ENCODE results near the gene ETV6. TPM values are rescaled to one million over a fixed set of nuclear protein-coding genes. Genes with fewer than 3 reads are reported as not detected.

ETV6 gene
- total and polyA plus RNA-seq, 2 of the 8 experiments (the other 6 are each of a cell fraction or from before 2014, with no cell fraction given) = 5.5 to 23.9 TPM

DNA sequence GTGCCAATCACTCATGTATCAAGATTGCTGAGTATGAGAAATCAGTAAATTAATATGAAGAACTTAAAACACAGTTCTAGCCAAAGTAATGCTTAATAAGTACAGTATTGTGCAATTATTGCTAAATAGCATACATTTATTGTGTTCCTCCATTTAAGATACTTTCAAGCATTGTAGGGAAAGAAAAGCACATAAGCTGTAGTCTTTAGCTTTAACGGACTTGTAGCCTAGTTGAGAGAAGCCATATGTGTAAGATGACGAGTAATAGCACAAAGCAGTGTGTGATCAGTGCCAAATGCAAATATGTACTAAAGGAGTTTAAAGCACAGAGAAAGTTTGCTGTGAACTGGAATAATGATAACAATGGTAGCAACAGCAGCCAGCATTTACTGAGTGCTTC, 38.1 kb downstream of the ETV6 start:
- Histone ChIP-seq H4K5ac (ENCODE audit: insufficient read length, low read depth, low read length) (no peak overlapping the region), H2AFZ (ENCODE audit: low read length) (no peak overlapping the region), H3K4me2 (ENCODE audit: insufficient read depth in 1 of 2, low read depth in 2 of 2, low read length in 2 of 2) (no peak overlapping the region), H3K4me1 (replicated peaks in 1 of 4; ENCODE audit: control insufficient read depth in 3 of 4, insufficient read depth in 4 of 4, low read length in 3 of 4) (peaks cover 0 to 4% (median 1%) of the 10 kb centered on the region in 4 experiments; a peak in 3 of 7 replicates), H4K8ac (ENCODE audit: extremely low read depth, insufficient read depth, low read length) (no peak overlapping the region), H3K56ac (replicated peaks; ENCODE audit: insufficient read length, low read depth, low read length) (no peak overlapping the region), H3K23ac (ENCODE audit: insufficient read length) (no peak overlapping the region), H2BK20ac (ENCODE audit: low read length) (no peak overlapping the region), H3K36me3 (ENCODE audit: control insufficient read depth in 2 of 4, insufficient read depth in 4 of 4, low read length in 3 of 4) (no peaks in the 10 kb centered on the region), H3K27me3 (replicated peaks in 1 of 4; ENCODE audit: control insufficient read depth in 3 of 4, extremely low read depth in 1 of 4, insufficient read depth in 3 of 4, low read length in 3 of 4) (no peaks in the 10 kb centered on the region; a peak in 1 of 7 replicates), H4K20me1 (replicated peaks in 1 of 2; ENCODE audit: control insufficient read depth in 1 of 2, insufficient read depth in 2 of 2, low read length in 2 of 2) (peaks cover 0 to 3% of the 10 kb centered on the region in 2 experiments), H3K23me2 (ENCODE audit: low read depth, low read length) (no peaks in the 10 kb centered on the region), H3K79me1 (ENCODE audit: low read depth, low read length) (no peaks in the 10 kb centered on the region; the same call in 1 of the 2 replicates), H2BK12ac (ENCODE audit: low read depth, low read length) (no peak overlapping the region), H3K9ac (replicated peaks in 1 of 4; ENCODE audit: extremely low read depth in 1 of 4, low read depth in 3 of 4, low read length in 3 of 4) (no peak overlapping the region), H2AK5ac (ENCODE audit: low read depth, low read length) (no peak overlapping the region), H2BK5ac (ENCODE audit: low read depth, low read length) (no peak overlapping the region), H2BK15ac (ENCODE audit: low read length) (no peak overlapping the region), H3K14ac (ENCODE audit: insufficient read length) (no peak overlapping the region), H3K18ac (ENCODE audit: extremely low read depth, low read length) (no peak overlapping the region), H3K79me2 (ENCODE audit: control insufficient read depth in 1 of 2, insufficient read depth in 2 of 2, low read length in 2 of 2) (peaks cover 0 to 11% of the 10 kb centered on the region in 2 experiments; a peak in 2 of 4 replicates), H4K91ac (replicated peaks; ENCODE audit: insufficient read length, low read length) (no peak overlapping the region), H3K4ac (replicated peaks; ENCODE audit: insufficient read length, low read depth, low read length) (no peak overlapping the region), H3K9me3 (ENCODE audit: insufficient read depth in 2 of 2, low read depth in 1 of 2, low read length in 1 of 2) (no peaks in the 10 kb centered on the region), H2BK120ac (replicated peaks; ENCODE audit: low read depth, low read length) (no peak overlapping the region), H3K4me3 (ENCODE audit: extremely low read depth in 1 of 4, insufficient read depth in 2 of 4, low read depth in 3 of 4, low read length in 4 of 4) (no peak overlapping the region), H3K27ac (ENCODE audit: low read depth, low read length) (no peak overlapping the region)
- no peak for TF ChIP-seq SP2 (IDR thresholded peaks at IDR 0.05; ENCODE audit: low read length)
- POLR2A ChIA-PET (ENCODE audit: partially characterized antibody) = no interaction called here
- CTCF ChIA-PET (ENCODE audit: partially characterized antibody) = interaction anchor here (1.0 to 1.8 kb wide), 3 partner anchors 21 to 106 kb away, joined by 3 to 7 read pairs (median 4); no protein-coding TSS in a partner anchor
- DNase-seq (ENCODE audit: low read depth in 1 of 2, low spot score in 2 of 2) (no peak), FAIRE-seq (no peak)
- WGBS, 2 experiments (ENCODE audit: extremely low coverage in 1 of 2, insufficient coverage in 1 of 2, insufficient read length in 1 of 2, insufficient replicate concordance in 2 of 2, low coverage in 1 of 2, low lambda C conversion rate in 2 of 2, missing lambda C conversion rate in 1 of 2) = 94% methylated on average over 2 of the region's 2 CpGs; no CpG with 5 or more reads in 1 of the 2 experiments

All from H1 (cell line).